GM12878 (cell line): ENCODE results near the gene EPHB1. TPM values are rescaled to one million over a fixed set of nuclear protein-coding genes. Genes with fewer than 3 reads are reported as not detected.

Source experiments
- CHD1 ChIP-seq: IDR thresholded peaks from 2 replicates; pipeline ENCODE4 v1.6.1; 2012; ENCODE audit warnings: low read depth, low read length, improper control_type of control experiment
- DPF2 ChIP-seq: fragments of 450-650 bp; IDR thresholded peaks from 2 replicates; pipeline ENCODE4 v1.6.1; 2017; ENCODE audit warnings: mild to moderate bottlenecking
- EGR1 ChIP-seq, 2 experiments: IDR thresholded peaks; 1 replicate in 1 of 2; 2 replicates in 1 of 2; pipeline ENCODE4 v1.6.1; 2011 to 2012; ENCODE audit warnings: low read depth in 2 of 2, low read length in 2 of 2, borderline replicate concordance in 1 of 2, mild to moderate bottlenecking in 1 of 2, moderate library complexity in 1 of 2
- FOXM1 ChIP-seq: IDR thresholded peaks from 2 replicates; pipeline ENCODE4 v1.6.1; 2012; ENCODE audit warnings: low read depth, mild to moderate bottlenecking, inconsistent platforms, low read length, moderate library complexity
- KLF5 ChIP-seq: fragments of 450-650 bp; IDR thresholded peaks from 2 replicates; pipeline ENCODE4 v1.6.1; 2014; ENCODE audit warnings: mild to moderate bottlenecking; ENCODE audit not compliant: partially characterized antibody
- NBN ChIP-seq: fragments of 450-650 bp; IDR thresholded peaks from 2 replicates; pipeline ENCODE4 v1.6.1; 2016
- PAX5 ChIP-seq: IDR thresholded peaks from 2 replicates; pipeline ENCODE4 v1.6.1; 2011; ENCODE audit warnings: low read depth, low read length, borderline replicate concordance
- SRF ChIP-seq, 2 experiments: IDR thresholded peaks; 2 replicates each; pipeline ENCODE4 v1.6.1; 2011; ENCODE audit warnings: low read depth in 2 of 2, low read length in 2 of 2, mild to moderate bottlenecking in 1 of 2, moderate library complexity in 1 of 2
- ZNF207 ChIP-seq: fragments of 450-650 bp; IDR thresholded peaks from 2 replicates; pipeline ENCODE4 v1.6.1; 2014; ENCODE audit warnings: antibody characterized with exemption, mild to moderate bottlenecking, borderline replicate concordance
- ZZZ3 ChIP-seq: IDR thresholded peaks from 2 replicates; pipeline ENCODE4 v1.6.1; 2011; ENCODE audit warnings: low read depth; ENCODE audit not compliant: control insufficient read depth, insufficient read length
- polyA plus RNA-seq, 11 experiments: library from polyadenylated mRNA; depleted of rRNA in 4 of 11; unstranded in 6 of 11; stranded (reverse) in 5 of 11; fragments of >200 nt; fragmentation: Nextera tagmentation in 4 of 11; fragmentation: Illumina TruSeq in 1 of 11; extraction: Ambion mirVana in 4 of 11; extraction: Trizol in 1 of 11; gene quantifications; 1 replicate in 1 of 11; 2 replicates in 10 of 11; pipeline versions ENCODE4 v1.2.1 to v1.2.3, GENCODE V29; 2011 to 2016; ENCODE audit warnings: inconsistent platforms in 2 of 11, missing spikeins in 2 of 11, low read depth in 1 of 11
- total RNA-seq, 4 experiments: library from RNA; depleted of rRNA in 3 of 4; stranded (reverse); fragments of >200 nt in 3 of 4; fragmentation: Illumina TruSeq in 1 of 4; extraction: Trizol in 1 of 4; gene quantifications; 2 replicates each; pipeline versions ENCODE4 v1.2.1 to v1.2.3, GENCODE V29; 2013 to 2021
- TF ChIP-seq, protein P1 (sequence below), 3 experiments: IDR thresholded peaks in 2 of 3; conservative IDR thresholded peaks in 1 of 3; 2 replicates each; pipeline ENCODE4 v1.5.1; 2011; ENCODE audit warnings: low read depth in 3 of 3, low read length in 3 of 3, mild to moderate bottlenecking in 3 of 3, control low read depth in 2 of 3, moderate library complexity in 2 of 3, inconsistent platforms in 1 of 3, mixed read lengths in 1 of 3; ENCODE audit not compliant: control insufficient read depth in 2 of 3, insufficient read depth in 1 of 3; ENCODE audit errors: extremely low read depth in 1 of 3
- TF ChIP-seq, protein P2 (sequence below): fragments of 450-650 bp; IDR thresholded peaks from 2 replicates; pipeline ENCODE4 v1.6.1; 2017; ENCODE audit warnings: mild to moderate bottlenecking, moderate library complexity
- TF ChIP-seq, protein P3 (sequence below): fragments of 450-650 bp; IDR thresholded peaks from 2 replicates; pipeline ENCODE4 v1.6.1; 2017; ENCODE audit warnings: antibody characterized with exemption, mild to moderate bottlenecking, moderate library complexity
- TF ChIP-seq, protein P4 (sequence below): fragments of 450-650 bp; IDR thresholded peaks from 2 replicates; pipeline ENCODE4 v1.6.1; 2017; ENCODE audit warnings: mild to moderate bottlenecking

The EPHB1 gene
- total and polyA plus RNA-seq, 10 of the 15 experiments (the other 5 are each of a cell fraction or from before 2014, with no cell fraction given), result 0.33 to 23.8 (median 1.2) TPM

DNA sequence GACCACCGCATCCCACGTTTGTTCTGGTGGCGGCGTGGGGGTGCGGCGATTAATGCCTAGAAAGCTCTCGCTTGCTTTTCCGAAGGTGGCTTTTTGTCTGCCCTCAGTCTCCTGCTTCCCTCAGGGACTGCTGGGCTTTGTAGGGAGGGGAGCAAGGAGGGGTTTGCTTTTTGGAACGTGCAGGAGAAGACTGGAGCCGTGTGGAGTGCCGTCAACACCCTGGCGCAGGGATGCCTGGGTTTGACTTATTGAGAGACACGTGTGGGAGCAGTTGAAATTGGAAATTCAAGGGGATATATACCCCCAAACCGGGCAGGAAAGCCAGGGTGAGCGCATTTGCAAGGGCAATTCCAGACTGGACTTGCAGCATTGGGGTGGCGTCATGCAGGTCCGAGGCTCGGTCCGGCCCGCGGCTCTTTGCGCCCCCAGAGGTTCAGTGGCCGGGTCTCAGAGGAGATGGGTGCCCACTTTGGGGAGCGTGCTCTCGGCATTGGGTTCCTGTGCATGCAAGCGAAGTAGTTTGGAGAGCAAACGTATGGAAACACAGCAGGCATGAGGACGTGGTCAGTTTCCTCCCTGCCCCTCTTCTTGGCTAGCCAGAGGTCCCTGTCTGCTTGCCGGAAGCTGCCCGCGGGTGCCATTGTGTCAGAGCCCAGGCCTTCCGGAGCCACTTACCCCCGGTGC, 2.1 kb downstream of the EPHB1 start (continued):
- TF ChIP-seq, protein P1, sequence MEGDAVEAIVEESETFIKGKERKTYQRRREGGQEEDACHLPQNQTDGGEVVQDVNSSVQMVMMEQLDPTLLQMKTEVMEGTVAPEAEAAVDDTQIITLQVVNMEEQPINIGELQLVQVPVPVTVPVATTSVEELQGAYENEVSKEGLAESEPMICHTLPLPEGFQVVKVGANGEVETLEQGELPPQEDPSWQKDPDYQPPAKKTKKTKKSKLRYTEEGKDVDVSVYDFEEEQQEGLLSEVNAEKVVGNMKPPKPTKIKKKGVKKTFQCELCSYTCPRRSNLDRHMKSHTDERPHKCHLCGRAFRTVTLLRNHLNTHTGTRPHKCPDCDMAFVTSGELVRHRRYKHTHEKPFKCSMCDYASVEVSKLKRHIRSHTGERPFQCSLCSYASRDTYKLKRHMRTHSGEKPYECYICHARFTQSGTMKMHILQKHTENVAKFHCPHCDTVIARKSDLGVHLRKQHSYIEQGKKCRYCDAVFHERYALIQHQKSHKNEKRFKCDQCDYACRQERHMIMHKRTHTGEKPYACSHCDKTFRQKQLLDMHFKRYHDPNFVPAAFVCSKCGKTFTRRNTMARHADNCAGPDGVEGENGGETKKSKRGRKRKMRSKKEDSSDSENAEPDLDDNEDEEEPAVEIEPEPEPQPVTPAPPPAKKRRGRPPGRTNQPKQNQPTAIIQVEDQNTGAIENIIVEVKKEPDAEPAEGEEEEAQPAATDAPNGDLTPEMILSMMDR (IDR thresholded peaks at IDR 0.05 in 2 of 3, conservative IDR thresholded peaks at IDR 0.05 in 1 of 3; ENCODE audit: control insufficient read depth in 2 of 3, extremely low read depth in 1 of 3, insufficient read depth in 1 of 3, low read depth in 3 of 3, low read length in 3 of 3), result 0 out of 6 replicates have a peak, but pooled peaks of 1 of the 3 experiments have one; percentile 7
- TF ChIP-seq NBN (no peak), CHD1 (0 out of 2 replicates have a peak, but pooled peaks have one; percentile 9), KLF5 (no peak), ZNF207 (no peak), DPF2 (peak; percentile 21; the same call in 1 of the 2 replicates), PAX5 (no peak), EGR1 (IDR thresholded peaks at IDR 0.05; ENCODE audit: borderline replicate concordance in 1 of 2, low read depth in 2 of 2, low read length in 2 of 2) (no peak), ZZZ3 (no peak), SRF (IDR thresholded peaks at IDR 0.05; ENCODE audit: low read depth in 2 of 2, low read length in 2 of 2) (no peak), FOXM1 (no peak)
- TF ChIP-seq, protein P2, sequence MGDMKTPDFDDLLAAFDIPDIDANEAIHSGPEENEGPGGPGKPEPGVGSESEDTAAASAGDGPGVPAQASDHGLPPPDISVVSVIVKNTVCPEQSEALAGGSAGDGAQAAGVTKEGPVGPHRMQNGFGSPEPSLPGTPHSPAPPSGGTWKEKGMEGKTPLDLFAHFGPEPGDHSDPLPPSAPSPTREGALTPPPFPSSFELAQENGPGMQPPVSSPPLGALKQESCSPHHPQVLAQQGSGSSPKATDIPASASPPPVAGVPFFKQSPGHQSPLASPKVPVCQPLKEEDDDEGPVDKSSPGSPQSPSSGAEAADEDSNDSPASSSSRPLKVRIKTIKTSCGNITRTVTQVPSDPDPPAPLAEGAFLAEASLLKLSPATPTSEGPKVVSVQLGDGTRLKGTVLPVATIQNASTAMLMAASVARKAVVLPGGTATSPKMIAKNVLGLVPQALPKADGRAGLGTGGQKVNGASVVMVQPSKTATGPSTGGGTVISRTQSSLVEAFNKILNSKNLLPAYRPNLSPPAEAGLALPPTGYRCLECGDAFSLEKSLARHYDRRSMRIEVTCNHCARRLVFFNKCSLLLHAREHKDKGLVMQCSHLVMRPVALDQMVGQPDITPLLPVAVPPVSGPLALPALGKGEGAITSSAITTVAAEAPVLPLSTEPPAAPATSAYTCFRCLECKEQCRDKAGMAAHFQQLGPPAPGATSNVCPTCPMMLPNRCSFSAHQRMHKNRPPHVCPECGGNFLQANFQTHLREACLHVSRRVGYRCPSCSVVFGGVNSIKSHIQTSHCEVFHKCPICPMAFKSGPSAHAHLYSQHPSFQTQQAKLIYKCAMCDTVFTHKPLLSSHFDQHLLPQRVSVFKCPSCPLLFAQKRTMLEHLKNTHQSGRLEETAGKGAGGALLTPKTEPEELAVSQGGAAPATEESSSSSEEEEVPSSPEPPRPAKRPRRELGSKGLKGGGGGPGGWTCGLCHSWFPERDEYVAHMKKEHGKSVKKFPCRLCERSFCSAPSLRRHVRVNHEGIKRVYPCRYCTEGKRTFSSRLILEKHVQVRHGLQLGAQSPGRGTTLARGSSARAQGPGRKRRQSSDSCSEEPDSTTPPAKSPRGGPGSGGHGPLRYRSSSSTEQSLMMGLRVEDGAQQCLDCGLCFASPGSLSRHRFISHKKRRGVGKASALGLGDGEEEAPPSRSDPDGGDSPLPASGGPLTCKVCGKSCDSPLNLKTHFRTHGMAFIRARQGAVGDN, result 0 out of 2 replicates have a peak, but pooled peaks have one; percentile 66
- TF ChIP-seq, protein P3, sequence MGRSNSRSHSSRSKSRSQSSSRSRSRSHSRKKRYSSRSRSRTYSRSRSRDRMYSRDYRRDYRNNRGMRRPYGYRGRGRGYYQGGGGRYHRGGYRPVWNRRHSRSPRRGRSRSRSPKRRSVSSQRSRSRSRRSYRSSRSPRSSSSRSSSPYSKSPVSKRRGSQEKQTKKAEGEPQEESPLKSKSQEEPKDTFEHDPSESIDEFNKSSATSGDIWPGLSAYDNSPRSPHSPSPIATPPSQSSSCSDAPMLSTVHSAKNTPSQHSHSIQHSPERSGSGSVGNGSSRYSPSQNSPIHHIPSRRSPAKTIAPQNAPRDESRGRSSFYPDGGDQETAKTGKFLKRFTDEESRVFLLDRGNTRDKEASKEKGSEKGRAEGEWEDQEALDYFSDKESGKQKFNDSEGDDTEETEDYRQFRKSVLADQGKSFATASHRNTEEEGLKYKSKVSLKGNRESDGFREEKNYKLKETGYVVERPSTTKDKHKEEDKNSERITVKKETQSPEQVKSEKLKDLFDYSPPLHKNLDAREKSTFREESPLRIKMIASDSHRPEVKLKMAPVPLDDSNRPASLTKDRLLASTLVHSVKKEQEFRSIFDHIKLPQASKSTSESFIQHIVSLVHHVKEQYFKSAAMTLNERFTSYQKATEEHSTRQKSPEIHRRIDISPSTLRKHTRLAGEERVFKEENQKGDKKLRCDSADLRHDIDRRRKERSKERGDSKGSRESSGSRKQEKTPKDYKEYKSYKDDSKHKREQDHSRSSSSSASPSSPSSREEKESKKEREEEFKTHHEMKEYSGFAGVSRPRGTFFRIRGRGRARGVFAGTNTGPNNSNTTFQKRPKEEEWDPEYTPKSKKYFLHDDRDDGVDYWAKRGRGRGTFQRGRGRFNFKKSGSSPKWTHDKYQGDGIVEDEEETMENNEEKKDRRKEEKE, result no peak
- TF ChIP-seq, protein P4, sequence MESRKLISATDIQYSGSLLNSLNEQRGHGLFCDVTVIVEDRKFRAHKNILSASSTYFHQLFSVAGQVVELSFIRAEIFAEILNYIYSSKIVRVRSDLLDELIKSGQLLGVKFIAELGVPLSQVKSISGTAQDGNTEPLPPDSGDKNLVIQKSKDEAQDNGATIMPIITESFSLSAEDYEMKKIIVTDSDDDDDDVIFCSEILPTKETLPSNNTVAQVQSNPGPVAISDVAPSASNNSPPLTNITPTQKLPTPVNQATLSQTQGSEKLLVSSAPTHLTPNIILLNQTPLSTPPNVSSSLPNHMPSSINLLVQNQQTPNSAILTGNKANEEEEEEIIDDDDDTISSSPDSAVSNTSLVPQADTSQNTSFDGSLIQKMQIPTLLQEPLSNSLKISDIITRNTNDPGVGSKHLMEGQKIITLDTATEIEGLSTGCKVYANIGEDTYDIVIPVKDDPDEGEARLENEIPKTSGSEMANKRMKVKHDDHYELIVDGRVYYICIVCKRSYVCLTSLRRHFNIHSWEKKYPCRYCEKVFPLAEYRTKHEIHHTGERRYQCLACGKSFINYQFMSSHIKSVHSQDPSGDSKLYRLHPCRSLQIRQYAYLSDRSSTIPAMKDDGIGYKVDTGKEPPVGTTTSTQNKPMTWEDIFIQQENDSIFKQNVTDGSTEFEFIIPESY, result no peak
